Measurements from ENCODE around the gene LHX4. TPM values are rescaled to one million over a fixed set of nuclear protein-coding genes. Genes with fewer than 3 reads are reported as not detected.

The LHX4 gene
- total and polyA plus RNA-seq, 4 donors: under 0.01 to 0.19 (median 0.05) TPM

DNA sequence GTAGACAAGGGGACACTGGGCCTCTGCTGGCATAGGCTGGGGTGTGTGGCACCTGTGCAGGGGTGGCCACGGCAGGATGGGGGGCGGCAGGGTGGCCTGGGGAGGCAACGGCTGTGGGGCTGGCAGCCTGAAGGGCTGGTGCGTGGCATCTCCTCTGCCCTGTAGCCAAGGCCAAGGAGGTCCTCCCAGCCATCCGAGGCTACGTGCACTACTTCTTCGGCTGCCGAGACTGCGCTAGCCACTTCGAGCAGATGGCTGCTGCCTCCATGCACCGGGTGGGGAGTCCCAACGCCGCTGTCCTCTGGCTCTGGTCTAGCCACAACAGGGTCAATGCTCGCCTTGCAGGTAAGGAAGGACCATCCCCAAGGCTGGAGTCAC lies 36.0 kb upstream of the LHX4 start (continued):
- TF ChIP-seq, protein P1, sequence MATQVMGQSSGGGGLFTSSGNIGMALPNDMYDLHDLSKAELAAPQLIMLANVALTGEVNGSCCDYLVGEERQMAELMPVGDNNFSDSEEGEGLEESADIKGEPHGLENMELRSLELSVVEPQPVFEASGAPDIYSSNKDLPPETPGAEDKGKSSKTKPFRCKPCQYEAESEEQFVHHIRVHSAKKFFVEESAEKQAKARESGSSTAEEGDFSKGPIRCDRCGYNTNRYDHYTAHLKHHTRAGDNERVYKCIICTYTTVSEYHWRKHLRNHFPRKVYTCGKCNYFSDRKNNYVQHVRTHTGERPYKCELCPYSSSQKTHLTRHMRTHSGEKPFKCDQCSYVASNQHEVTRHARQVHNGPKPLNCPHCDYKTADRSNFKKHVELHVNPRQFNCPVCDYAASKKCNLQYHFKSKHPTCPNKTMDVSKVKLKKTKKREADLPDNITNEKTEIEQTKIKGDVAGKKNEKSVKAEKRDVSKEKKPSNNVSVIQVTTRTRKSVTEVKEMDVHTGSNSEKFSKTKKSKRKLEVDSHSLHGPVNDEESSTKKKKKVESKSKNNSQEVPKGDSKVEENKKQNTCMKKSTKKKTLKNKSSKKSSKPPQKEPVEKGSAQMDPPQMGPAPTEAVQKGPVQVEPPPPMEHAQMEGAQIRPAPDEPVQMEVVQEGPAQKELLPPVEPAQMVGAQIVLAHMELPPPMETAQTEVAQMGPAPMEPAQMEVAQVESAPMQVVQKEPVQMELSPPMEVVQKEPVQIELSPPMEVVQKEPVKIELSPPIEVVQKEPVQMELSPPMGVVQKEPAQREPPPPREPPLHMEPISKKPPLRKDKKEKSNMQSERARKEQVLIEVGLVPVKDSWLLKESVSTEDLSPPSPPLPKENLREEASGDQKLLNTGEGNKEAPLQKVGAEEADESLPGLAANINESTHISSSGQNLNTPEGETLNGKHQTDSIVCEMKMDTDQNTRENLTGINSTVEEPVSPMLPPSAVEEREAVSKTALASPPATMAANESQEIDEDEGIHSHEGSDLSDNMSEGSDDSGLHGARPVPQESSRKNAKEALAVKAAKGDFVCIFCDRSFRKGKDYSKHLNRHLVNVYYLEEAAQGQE (IDR thresholded peaks at IDR 0.05): no peak

DNA sequence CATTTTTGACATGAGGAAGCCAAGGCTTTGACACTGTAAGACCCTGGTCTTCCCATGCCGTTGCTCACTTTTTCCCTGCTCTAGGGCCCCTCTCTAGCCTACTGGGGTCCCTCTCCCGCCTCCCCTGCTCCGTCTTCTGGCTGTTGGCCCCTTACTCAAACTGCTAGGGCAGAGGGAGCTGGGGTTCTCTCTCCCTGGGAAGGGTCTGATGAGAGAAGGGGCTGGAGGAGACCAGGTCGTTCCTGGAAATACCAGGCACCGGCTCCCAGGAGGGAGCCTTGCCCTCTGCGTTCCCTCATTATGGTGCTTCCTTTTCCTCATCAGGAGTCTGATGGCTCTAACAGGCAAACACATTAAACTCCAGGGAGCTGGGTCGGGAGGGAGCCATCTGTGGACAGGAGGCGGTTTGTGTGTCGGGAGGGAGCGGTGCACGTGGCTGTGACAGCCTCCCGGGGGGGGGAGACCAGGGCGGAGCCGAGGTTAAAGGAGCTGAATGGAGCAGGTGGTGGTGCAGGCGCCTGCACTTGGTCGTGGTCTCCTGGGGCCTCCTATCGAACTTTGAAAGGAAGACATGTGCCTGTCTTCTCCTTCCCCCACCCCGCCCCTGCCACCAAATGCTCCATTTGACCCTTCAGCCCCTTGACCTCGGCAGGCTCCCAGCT lies 35.4 kb upstream of the LHX4 start:
- H3K27me3 ChIP-seq (ENCODE audit: control insufficient read depth in 4 of 4, insufficient read depth in 4 of 4, low read length in 3 of 4): no peaks in the 10 kb centered on the region
- DNase-seq (ENCODE audit: low spot score): no peak
- WGBS: 87% methylated on average over 19 of the region's 19 CpGs
- H3K36me3 ChIP-seq (ENCODE audit: control insufficient read depth in 4 of 4, insufficient read depth in 3 of 4, low read depth in 1 of 4, low read length in 3 of 4): peaks cover 0 to 2% (median 0%) of the 10 kb centered on the region in 4 donors
- H3K9ac ChIP-seq (ENCODE audit: low read depth in 1 of 2, low read length in 2 of 2): no peak overlapping the region
- H3K4me1 ChIP-seq (ENCODE audit: control insufficient read depth in 4 of 4, insufficient read depth in 4 of 4, low read length in 3 of 4): peaks cover 1 to 7% (median 2%) of the 10 kb centered on the region in 4 donors
- no peak overlapping the region for H3K4me3 ChIP-seq (ENCODE audit: low read depth in 1 of 3, low read length in 3 of 3)
- no peak for TF ChIP-seq FOXA2 (IDR thresholded peaks at IDR 0.05)
- TF ChIP-seq, protein P2, sequence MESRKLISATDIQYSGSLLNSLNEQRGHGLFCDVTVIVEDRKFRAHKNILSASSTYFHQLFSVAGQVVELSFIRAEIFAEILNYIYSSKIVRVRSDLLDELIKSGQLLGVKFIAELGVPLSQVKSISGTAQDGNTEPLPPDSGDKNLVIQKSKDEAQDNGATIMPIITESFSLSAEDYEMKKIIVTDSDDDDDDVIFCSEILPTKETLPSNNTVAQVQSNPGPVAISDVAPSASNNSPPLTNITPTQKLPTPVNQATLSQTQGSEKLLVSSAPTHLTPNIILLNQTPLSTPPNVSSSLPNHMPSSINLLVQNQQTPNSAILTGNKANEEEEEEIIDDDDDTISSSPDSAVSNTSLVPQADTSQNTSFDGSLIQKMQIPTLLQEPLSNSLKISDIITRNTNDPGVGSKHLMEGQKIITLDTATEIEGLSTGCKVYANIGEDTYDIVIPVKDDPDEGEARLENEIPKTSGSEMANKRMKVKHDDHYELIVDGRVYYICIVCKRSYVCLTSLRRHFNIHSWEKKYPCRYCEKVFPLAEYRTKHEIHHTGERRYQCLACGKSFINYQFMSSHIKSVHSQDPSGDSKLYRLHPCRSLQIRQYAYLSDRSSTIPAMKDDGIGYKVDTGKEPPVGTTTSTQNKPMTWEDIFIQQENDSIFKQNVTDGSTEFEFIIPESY (IDR thresholded peaks at IDR 0.05): no peak
- TF ChIP-seq, protein P1 (IDR thresholded peaks at IDR 0.05): no peak
- TF ChIP-seq RAD21 (IDR thresholded peaks at IDR 0.05): no peak
- TF ChIP-seq, protein P3, sequence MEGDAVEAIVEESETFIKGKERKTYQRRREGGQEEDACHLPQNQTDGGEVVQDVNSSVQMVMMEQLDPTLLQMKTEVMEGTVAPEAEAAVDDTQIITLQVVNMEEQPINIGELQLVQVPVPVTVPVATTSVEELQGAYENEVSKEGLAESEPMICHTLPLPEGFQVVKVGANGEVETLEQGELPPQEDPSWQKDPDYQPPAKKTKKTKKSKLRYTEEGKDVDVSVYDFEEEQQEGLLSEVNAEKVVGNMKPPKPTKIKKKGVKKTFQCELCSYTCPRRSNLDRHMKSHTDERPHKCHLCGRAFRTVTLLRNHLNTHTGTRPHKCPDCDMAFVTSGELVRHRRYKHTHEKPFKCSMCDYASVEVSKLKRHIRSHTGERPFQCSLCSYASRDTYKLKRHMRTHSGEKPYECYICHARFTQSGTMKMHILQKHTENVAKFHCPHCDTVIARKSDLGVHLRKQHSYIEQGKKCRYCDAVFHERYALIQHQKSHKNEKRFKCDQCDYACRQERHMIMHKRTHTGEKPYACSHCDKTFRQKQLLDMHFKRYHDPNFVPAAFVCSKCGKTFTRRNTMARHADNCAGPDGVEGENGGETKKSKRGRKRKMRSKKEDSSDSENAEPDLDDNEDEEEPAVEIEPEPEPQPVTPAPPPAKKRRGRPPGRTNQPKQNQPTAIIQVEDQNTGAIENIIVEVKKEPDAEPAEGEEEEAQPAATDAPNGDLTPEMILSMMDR (IDR thresholded peaks at IDR 0.05; ENCODE audit: low read depth, low read length, missing input control): no peak
- no peak for TF ChIP-seq RXRA (IDR thresholded peaks at IDR 0.05)
- H3K27ac ChIP-seq (ENCODE audit: low read depth in 1 of 2, low read length in 2 of 2): no peak overlapping the region
- H3K9me3 ChIP-seq (ENCODE audit: control insufficient read depth in 4 of 4, low read length in 3 of 4): no peaks in the 10 kb centered on the region

DNA sequence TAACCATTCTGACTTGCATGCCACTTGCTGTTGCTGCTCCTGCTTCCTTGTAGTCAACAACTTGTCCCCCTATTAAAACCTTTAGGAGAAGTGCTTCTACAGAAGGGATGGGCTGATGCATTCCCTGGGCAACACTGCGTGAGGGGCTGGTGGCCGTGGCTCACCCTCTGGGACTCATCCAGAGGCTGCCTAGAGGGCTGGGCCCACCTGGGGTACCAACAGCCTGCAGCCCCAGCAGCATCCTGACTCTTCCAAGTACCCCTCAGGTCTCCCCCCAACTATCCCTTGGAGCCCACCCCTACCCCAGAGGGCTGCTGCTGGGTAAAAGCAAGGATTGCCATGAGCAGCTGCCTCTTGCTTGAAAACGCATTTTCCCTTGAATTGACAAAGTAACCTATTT lies 34.7 kb upstream of the LHX4 start:
- H3K27me3 ChIP-seq (ENCODE audit: control insufficient read depth in 4 of 4, insufficient read depth in 4 of 4, low read length in 3 of 4): no peaks in the 10 kb centered on the region
- no peaks in the 10 kb centered on the region for H3K9me3 ChIP-seq (ENCODE audit: control insufficient read depth in 4 of 4, low read length in 3 of 4)
- peaks cover 0 to under 1% (median 0%) of the 10 kb centered on the region in 4 donors for H3K36me3 ChIP-seq (ENCODE audit: control insufficient read depth in 4 of 4, insufficient read depth in 3 of 4, low read depth in 1 of 4, low read length in 3 of 4)
- no peak overlapping the region for H3K9ac ChIP-seq (ENCODE audit: low read depth in 1 of 2, low read length in 2 of 2)
- WGBS: 96% methylated on average over 3 of the region's 3 CpGs
- H3K4me3 ChIP-seq (ENCODE audit: low read depth in 1 of 3, low read length in 3 of 3): no peak overlapping the region
- H3K4me1 ChIP-seq (ENCODE audit: control insufficient read depth in 4 of 4, insufficient read depth in 4 of 4, low read length in 3 of 4): peaks cover 1 to 7% (median 2%) of the 10 kb centered on the region in 4 donors
- no peak overlapping the region for H3K27ac ChIP-seq (ENCODE audit: low read depth in 1 of 2, low read length in 2 of 2)
- no peak for DNase-seq (ENCODE audit: low spot score)
- TF ChIP-seq, protein P3 (IDR thresholded peaks at IDR 0.05; ENCODE audit: low read depth, low read length, missing input control): no peak
- TF ChIP-seq EGR1 (IDR thresholded peaks at IDR 0.05; ENCODE audit: low read depth in 2 of 2): no peak
- TF ChIP-seq RXRA (IDR thresholded peaks at IDR 0.05): no peak
- TF ChIP-seq, protein P1 (IDR thresholded peaks at IDR 0.05): no peak
- no peak for TF ChIP-seq JUND (IDR thresholded peaks at IDR 0.05)
- no peak for TF ChIP-seq NR2F2 (IDR thresholded peaks at IDR 0.05)
- TF ChIP-seq GABPA (IDR thresholded peaks at IDR 0.05 in 1 of 2, conservative IDR thresholded peaks at IDR 0.05 in 1 of 2): no peak

All from liver (tissue), 9 donors.